Measurements from ENCODE around the gene THSD4.

THSD4 gene

GRCh38 chr15:71089801-71090200 is 25.5 kb upstream of the THSD4 start:
- CTCF ChIA-PET: no interaction called here
- DNase-seq: no peak
- H3K27ac Mint-ChIP-seq: no peak overlapping the region
- no peaks in the 10 kb centered on the region for H3K9me3 Mint-ChIP-seq
- no peaks in the 10 kb centered on the region for H3K4me1 Mint-ChIP-seq
- H3K36me3 Mint-ChIP-seq: no peaks in the 10 kb centered on the region
- peaks cover 6% of the 10 kb centered on the region for H3K27me3 Mint-ChIP-seq
- H3K4me3 Mint-ChIP-seq: no peak overlapping the region

GRCh38 chr15:71091601-71092000 is 23.7 kb upstream of the THSD4 start:
- CTCF ChIA-PET: no interaction called here
- no peak overlapping the region for H3K4me3 Mint-ChIP-seq
- DNase-seq: no peak
- H3K9me3 Mint-ChIP-seq: no peaks in the 10 kb centered on the region
- H3K27ac Mint-ChIP-seq: no peak overlapping the region
- no peaks in the 10 kb centered on the region for H3K36me3 Mint-ChIP-seq
- no peaks in the 10 kb centered on the region for H3K4me1 Mint-ChIP-seq
- no peaks in the 10 kb centered on the region for H3K27me3 Mint-ChIP-seq

- CTCF ChIA-PET: no interaction called here
- H3K27ac Mint-ChIP-seq: no peak overlapping the region
- no peaks in the 10 kb centered on the region for H3K9me3 Mint-ChIP-seq
- no peak for DNase-seq
- H3K4me1 Mint-ChIP-seq: no peaks in the 10 kb centered on the region
- no peaks in the 10 kb centered on the region for H3K27me3 Mint-ChIP-seq
- H3K36me3 Mint-ChIP-seq: no peaks in the 10 kb centered on the region
- no peak overlapping the region for H3K4me3 Mint-ChIP-seq
Measured at GRCh38 chr15:71092056-71092600, 23.1 kb upstream of the THSD4 start.

- no peak for DNase-seq
Measured at GRCh38 chr15:71093054-71094024, 21.9 kb upstream of the THSD4 start.

GRCh38 chr15:71094137-71094536 is 21.1 kb upstream of the THSD4 start:
- no peaks in the 10 kb centered on the region for H3K4me1 Mint-ChIP-seq
- H3K4me3 Mint-ChIP-seq: no peak overlapping the region
- no peaks in the 10 kb centered on the region for H3K27me3 Mint-ChIP-seq
- no peak for DNase-seq
- no peaks in the 10 kb centered on the region for H3K9me3 Mint-ChIP-seq
- H3K27ac Mint-ChIP-seq: no peak overlapping the region
- CTCF ChIA-PET: no interaction called here
- H3K36me3 Mint-ChIP-seq: no peaks in the 10 kb centered on the region

More at GRCh38 chr15:71093054-71094024, 21.9 kb upstream of the THSD4 start:
- CTCF ChIA-PET: no interaction called here
- H3K4me3 Mint-ChIP-seq: no peak overlapping the region
- no peaks in the 10 kb centered on the region for H3K4me1 Mint-ChIP-seq
- H3K36me3 Mint-ChIP-seq: no peaks in the 10 kb centered on the region
- H3K27ac Mint-ChIP-seq: no peak overlapping the region
- no peaks in the 10 kb centered on the region for H3K9me3 Mint-ChIP-seq
- H3K27me3 Mint-ChIP-seq: no peaks in the 10 kb centered on the region

- peaks cover 3% of the 10 kb centered on the region for H3K27me3 Mint-ChIP-seq
- CTCF ChIA-PET: no interaction called here
Measured at GRCh38 chr15:71096676-71097075, 18.6 kb upstream of the THSD4 start.

GRCh38 chr15:71097890-71098289 is 17.4 kb upstream of the THSD4 start:
- CTCF ChIA-PET: no interaction called here
- Mint-ChIP-seq H3K4me3 (no peak overlapping the region), H3K36me3 (no peaks in the 10 kb centered on the region), H3K27me3 (peaks cover 3% of the 10 kb centered on the region), H3K4me1 (no peaks in the 10 kb centered on the region), H3K9me3 (no peaks in the 10 kb centered on the region), H3K27ac (no peak overlapping the region)
- DNase-seq: no peak

More at GRCh38 chr15:71096676-71097075, 18.6 kb upstream of the THSD4 start:
- H3K4me3 Mint-ChIP-seq: no peak overlapping the region
- no peaks in the 10 kb centered on the region for H3K36me3 Mint-ChIP-seq
- no peaks in the 10 kb centered on the region for H3K9me3 Mint-ChIP-seq
- DNase-seq: no peak
- H3K4me1 Mint-ChIP-seq: no peaks in the 10 kb centered on the region
- no peak overlapping the region for H3K27ac Mint-ChIP-seq

- no peak overlapping the region for H3K27ac Mint-ChIP-seq
- no peaks in the 10 kb centered on the region for H3K4me1 Mint-ChIP-seq
- H3K36me3 Mint-ChIP-seq: no peaks in the 10 kb centered on the region
- H3K27me3 Mint-ChIP-seq: peaks cover 8% of the 10 kb centered on the region
- H3K9me3 Mint-ChIP-seq: no peaks in the 10 kb centered on the region
- DNase-seq: no peak
- no peak overlapping the region for H3K4me3 Mint-ChIP-seq
- CTCF ChIA-PET: no interaction called here
Measured at GRCh38 chr15:71098920-71099319, 16.4 kb upstream of the THSD4 start.

GRCh38 chr15:71103102-71103676 is 12.1 kb upstream of the THSD4 start:
- H3K36me3 Mint-ChIP-seq: no peaks in the 10 kb centered on the region
- H3K27ac Mint-ChIP-seq: no peak overlapping the region
- H3K4me1 Mint-ChIP-seq: no peaks in the 10 kb centered on the region
- CTCF ChIA-PET: interaction anchor here (0.7 kb wide), 1 partner anchor 338 kb away, joined by 3 read pairs; no protein-coding TSS in a partner anchor
- DNase-seq: no peak
- peaks cover 8% of the 10 kb centered on the region for H3K27me3 Mint-ChIP-seq
- H3K4me3 Mint-ChIP-seq: no peak overlapping the region
- no peaks in the 10 kb centered on the region for H3K9me3 Mint-ChIP-seq

GRCh38 chr15:71104636-71105035 is 10.6 kb upstream of the THSD4 start:
- H3K4me3 Mint-ChIP-seq: no peak overlapping the region
- CTCF ChIA-PET: no interaction called here
- no peaks in the 10 kb centered on the region for H3K36me3 Mint-ChIP-seq
- no peak overlapping the region for H3K27ac Mint-ChIP-seq
- H3K4me1 Mint-ChIP-seq: no peaks in the 10 kb centered on the region
- peaks cover 8% of the 10 kb centered on the region for H3K27me3 Mint-ChIP-seq
- no peak for DNase-seq
- no peaks in the 10 kb centered on the region for H3K9me3 Mint-ChIP-seq

GRCh38 chr15:71105444-71105843 is 9.8 kb upstream of the THSD4 start:
- Mint-ChIP-seq H3K27ac (no peak overlapping the region), H3K36me3 (no peaks in the 10 kb centered on the region), H3K27me3 (peaks cover 6% of the 10 kb centered on the region), H3K9me3 (no peaks in the 10 kb centered on the region), H3K4me1 (no peaks in the 10 kb centered on the region), H3K4me3 (no peak overlapping the region)
- CTCF ChIA-PET: no interaction called here
- no peak for DNase-seq

- H3K4me3 Mint-ChIP-seq: no peak overlapping the region
- no peaks in the 10 kb centered on the region for H3K4me1 Mint-ChIP-seq
- no peaks in the 10 kb centered on the region for H3K36me3 Mint-ChIP-seq
- no peak for DNase-seq
- H3K9me3 Mint-ChIP-seq: no peaks in the 10 kb centered on the region
- peaks cover 15% of the 10 kb centered on the region for H3K27me3 Mint-ChIP-seq
- no peak overlapping the region for H3K27ac Mint-ChIP-seq
- CTCF ChIA-PET: no interaction called here
Measured at GRCh38 chr15:71106802-71107500, 8.3 kb upstream of the THSD4 start.

GRCh38 chr15:71107501-71107815 is 7.8 kb upstream of the THSD4 start:
- DNase-seq: no peak
- Mint-ChIP-seq H3K27me3 (peaks cover 15% of the 10 kb centered on the region), H3K4me1 (no peaks in the 10 kb centered on the region)

GRCh38 chr15:71109130-71109529 is 6.1 kb upstream of the THSD4 start:
- Mint-ChIP-seq H3K27me3 (peaks cover 12% of the 10 kb centered on the region), H3K27ac (no peak overlapping the region), H3K36me3 (no peaks in the 10 kb centered on the region), H3K4me3 (no peak overlapping the region), H3K4me1 (no peaks in the 10 kb centered on the region), H3K9me3 (no peaks in the 10 kb centered on the region)
- CTCF ChIA-PET: interaction anchor here (2.1 kb wide), 1 partner anchor 331 kb away, joined by 5 read pairs; no protein-coding TSS in a partner anchor
- no peak for DNase-seq

More at GRCh38 chr15:71107501-71107815, 7.8 kb upstream of the THSD4 start:
- CTCF ChIA-PET: interaction anchor here (2.1 kb wide), 1 partner anchor 333 kb away, joined by 5 read pairs; no protein-coding TSS in a partner anchor
- Mint-ChIP-seq H3K36me3 (no peaks in the 10 kb centered on the region), H3K9me3 (no peaks in the 10 kb centered on the region), H3K27ac (no peak overlapping the region), H3K4me3 (no peak overlapping the region)

Measured in activated naive CD4-positive, alpha-beta T cell treated with anti-CD3 and anti-CD28 coated beads, Interleukin-2, amount 10 ng/mL, durations not matched to agents 7 days and 5 days (primary cell).